SU-DHL-6 (cell line): ENCODE measurements around the gene GABBR1.

Experiments used
- CTCF ChIP-seq: fragments of 200-600 bp; sonication (generic); IDR thresholded peaks from one replicate; pipeline ENCODE4 v1.5.1; 2017; ENCODE audit warnings: antibody characterized with exemption, mild to moderate bottlenecking, low read length, moderate library complexity; ENCODE audit not compliant: insufficient read depth, poor library complexity, severe bottlenecking
- EZH2phosphoT487 ChIP-seq: fragments of 200-600 bp; sonication (generic), shearing (Covaris generic); conservative IDR thresholded peaks from 2 replicates; pipeline ENCODE4 v1.6.1; 2018; ENCODE audit warnings: mild to moderate bottlenecking, antibody characterized with exemption, low read length, moderate library complexity, mixed read lengths

GRCh38 chr6:29625337-29625930, 7.5 kb downstream of the GABBR1 start:
- TF ChIP-seq CTCF (no peak), EZH2phosphoT487 (no peak)
